ENCODE measurements around the gene VOPP1. TPM values are rescaled to one million over a fixed set of nuclear protein-coding genes. Genes with fewer than 3 reads are reported as not detected.
A peak's percentile ranks its signal among the peaks of the same experiment; 100 is the strongest.

VOPP1 gene
- total and polyA plus RNA-seq, 10 of the 15 experiments (the other 5 are each of a cell fraction or from before 2014, with no cell fraction given), result 32.8 to 206 (median 129) TPM

GRCh38 chr7:55534262-55534915, 37.9 kb downstream of the VOPP1 start (continued):
- TF ChIP-seq ZBTB40 (IDR thresholded peaks at IDR 0.05; ENCODE audit: borderline replicate concordance) (0 out of 2 replicates have a peak, but pooled peaks have one; percentile 16), ZBTB11 (CRISPR knock-in tag; IDR thresholded peaks at IDR 0.05) (no peak), POLR2AphosphoS5 (IDR thresholded peaks at IDR 0.05; ENCODE audit: low read length) (no peak; the same call in none of the 2 replicates), ZSCAN29 (IDR thresholded peaks at IDR 0.05) (peak; percentile 80; the same call in 1 of the 2 replicates), RBBP5 (conservative IDR thresholded peaks at IDR 0.05) (no peak), POLR2AphosphoS2 (IDR thresholded peaks at IDR 0.05; ENCODE audit: low read depth, low read length) (no peak), RAD51 (IDR thresholded peaks at IDR 0.05) (peak; percentile 67), PAX8 (IDR thresholded peaks at IDR 0.05) (no peak), IRF3 (IDR thresholded peaks at IDR 0.05) (no peak), RAD21 (IDR thresholded peaks at IDR 0.05; ENCODE audit: insufficient read depth, low read depth, low read length) (peak; percentile 36), CHD1 (IDR thresholded peaks at IDR 0.05; ENCODE audit: low read depth, low read length) (0 out of 2 replicates have a peak, but pooled peaks have one; percentile 26)
- TF ChIP-seq, protein P1, sequence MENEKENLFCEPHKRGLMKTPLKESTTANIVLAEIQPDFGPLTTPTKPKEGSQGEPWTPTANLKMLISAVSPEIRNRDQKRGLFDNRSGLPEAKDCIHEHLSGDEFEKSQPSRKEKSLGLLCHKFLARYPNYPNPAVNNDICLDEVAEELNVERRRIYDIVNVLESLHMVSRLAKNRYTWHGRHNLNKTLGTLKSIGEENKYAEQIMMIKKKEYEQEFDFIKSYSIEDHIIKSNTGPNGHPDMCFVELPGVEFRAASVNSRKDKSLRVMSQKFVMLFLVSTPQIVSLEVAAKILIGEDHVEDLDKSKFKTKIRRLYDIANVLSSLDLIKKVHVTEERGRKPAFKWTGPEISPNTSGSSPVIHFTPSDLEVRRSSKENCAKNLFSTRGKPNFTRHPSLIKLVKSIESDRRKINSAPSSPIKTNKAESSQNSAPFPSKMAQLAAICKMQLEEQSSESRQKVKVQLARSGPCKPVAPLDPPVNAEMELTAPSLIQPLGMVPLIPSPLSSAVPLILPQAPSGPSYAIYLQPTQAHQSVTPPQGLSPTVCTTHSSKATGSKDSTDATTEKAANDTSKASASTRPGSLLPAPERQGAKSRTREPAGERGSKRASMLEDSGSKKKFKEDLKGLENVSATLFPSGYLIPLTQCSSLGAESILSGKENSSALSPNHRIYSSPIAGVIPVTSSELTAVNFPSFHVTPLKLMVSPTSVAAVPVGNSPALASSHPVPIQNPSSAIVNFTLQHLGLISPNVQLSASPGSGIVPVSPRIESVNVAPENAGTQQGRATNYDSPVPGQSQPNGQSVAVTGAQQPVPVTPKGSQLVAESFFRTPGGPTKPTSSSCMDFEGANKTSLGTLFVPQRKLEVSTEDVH (IDR thresholded peaks at IDR 0.05; ENCODE audit: low read depth, partially characterized antibody), result no peak
- TF ChIP-seq, protein P2, sequence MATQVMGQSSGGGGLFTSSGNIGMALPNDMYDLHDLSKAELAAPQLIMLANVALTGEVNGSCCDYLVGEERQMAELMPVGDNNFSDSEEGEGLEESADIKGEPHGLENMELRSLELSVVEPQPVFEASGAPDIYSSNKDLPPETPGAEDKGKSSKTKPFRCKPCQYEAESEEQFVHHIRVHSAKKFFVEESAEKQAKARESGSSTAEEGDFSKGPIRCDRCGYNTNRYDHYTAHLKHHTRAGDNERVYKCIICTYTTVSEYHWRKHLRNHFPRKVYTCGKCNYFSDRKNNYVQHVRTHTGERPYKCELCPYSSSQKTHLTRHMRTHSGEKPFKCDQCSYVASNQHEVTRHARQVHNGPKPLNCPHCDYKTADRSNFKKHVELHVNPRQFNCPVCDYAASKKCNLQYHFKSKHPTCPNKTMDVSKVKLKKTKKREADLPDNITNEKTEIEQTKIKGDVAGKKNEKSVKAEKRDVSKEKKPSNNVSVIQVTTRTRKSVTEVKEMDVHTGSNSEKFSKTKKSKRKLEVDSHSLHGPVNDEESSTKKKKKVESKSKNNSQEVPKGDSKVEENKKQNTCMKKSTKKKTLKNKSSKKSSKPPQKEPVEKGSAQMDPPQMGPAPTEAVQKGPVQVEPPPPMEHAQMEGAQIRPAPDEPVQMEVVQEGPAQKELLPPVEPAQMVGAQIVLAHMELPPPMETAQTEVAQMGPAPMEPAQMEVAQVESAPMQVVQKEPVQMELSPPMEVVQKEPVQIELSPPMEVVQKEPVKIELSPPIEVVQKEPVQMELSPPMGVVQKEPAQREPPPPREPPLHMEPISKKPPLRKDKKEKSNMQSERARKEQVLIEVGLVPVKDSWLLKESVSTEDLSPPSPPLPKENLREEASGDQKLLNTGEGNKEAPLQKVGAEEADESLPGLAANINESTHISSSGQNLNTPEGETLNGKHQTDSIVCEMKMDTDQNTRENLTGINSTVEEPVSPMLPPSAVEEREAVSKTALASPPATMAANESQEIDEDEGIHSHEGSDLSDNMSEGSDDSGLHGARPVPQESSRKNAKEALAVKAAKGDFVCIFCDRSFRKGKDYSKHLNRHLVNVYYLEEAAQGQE (IDR thresholded peaks at IDR 0.05; ENCODE audit: low read depth, low read length), result peak; percentile 50; the same call in 1 of the 2 replicates
